Nephron (organoid): ENCODE data around the gene ITGA5.
"Not testable (repeated sequence)": the region's sequence is repeated elsewhere in the genome, so short reads cannot be mapped to it uniquely, and the experiment has no call there.

ENCODE experiments used
- H3K27ac Mint-ChIP-seq, 3 experiments: 2 replicates each; pipeline ENCODE4 v1.8.0; 2020; ENCODE audit warnings: mixed read lengths in 3 of 3, mild to moderate bottlenecking in 2 of 3, moderate library complexity in 1 of 3
- H3K27me3 Mint-ChIP-seq: 2 replicates; pipeline ENCODE4 v1.8.0; 2021; ENCODE audit warnings: low read depth, mild to moderate bottlenecking, moderate library complexity, mixed read lengths
- H3K36me3 Mint-ChIP-seq: 2 replicates; pipeline ENCODE4 v1.8.0; 2020; ENCODE audit warnings: low read depth, mixed read lengths
- H3K4me1 Mint-ChIP-seq: 2 replicates; pipeline ENCODE4 v1.8.0; 2020; ENCODE audit warnings: mixed read lengths
- H3K4me3 Mint-ChIP-seq, 3 experiments: 2 replicates each; pipeline ENCODE4 v1.8.0; 2020; ENCODE audit warnings: mild to moderate bottlenecking in 3 of 3, mixed read lengths in 3 of 3, moderate library complexity in 2 of 3
- H3K9me3 Mint-ChIP-seq: 2 replicates; pipeline ENCODE4 v1.8.0; 2020; ENCODE audit warnings: mixed read lengths
- TF ChIP-seq, protein P1 (sequence below), 3 experiments: fragments of 200-600 bp; sonication (generic); IDR thresholded peaks; one replicate each; pipeline ENCODE4 v1.5.0; 2021; ENCODE audit warnings: antibody characterized with exemption in 3 of 3; ENCODE audit not compliant: unreplicated experiment in 3 of 3

The ITGA5 gene

GRCh38 chr12:54356228-54356627 is 62.8 kb downstream of the ITGA5 start:
- H3K4me1 Mint-ChIP-seq = peaks cover 36% of the 10 kb centered on the region
- H3K27me3 Mint-ChIP-seq = peaks cover 4% of the 10 kb centered on the region
- no peaks in the 10 kb centered on the region for H3K9me3 Mint-ChIP-seq
- TF ChIP-seq, protein P1, sequence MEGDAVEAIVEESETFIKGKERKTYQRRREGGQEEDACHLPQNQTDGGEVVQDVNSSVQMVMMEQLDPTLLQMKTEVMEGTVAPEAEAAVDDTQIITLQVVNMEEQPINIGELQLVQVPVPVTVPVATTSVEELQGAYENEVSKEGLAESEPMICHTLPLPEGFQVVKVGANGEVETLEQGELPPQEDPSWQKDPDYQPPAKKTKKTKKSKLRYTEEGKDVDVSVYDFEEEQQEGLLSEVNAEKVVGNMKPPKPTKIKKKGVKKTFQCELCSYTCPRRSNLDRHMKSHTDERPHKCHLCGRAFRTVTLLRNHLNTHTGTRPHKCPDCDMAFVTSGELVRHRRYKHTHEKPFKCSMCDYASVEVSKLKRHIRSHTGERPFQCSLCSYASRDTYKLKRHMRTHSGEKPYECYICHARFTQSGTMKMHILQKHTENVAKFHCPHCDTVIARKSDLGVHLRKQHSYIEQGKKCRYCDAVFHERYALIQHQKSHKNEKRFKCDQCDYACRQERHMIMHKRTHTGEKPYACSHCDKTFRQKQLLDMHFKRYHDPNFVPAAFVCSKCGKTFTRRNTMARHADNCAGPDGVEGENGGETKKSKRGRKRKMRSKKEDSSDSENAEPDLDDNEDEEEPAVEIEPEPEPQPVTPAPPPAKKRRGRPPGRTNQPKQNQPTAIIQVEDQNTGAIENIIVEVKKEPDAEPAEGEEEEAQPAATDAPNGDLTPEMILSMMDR (IDR thresholded peaks at IDR 0.05; ENCODE audit: unreplicated experiment in 3 of 3) = no peak
- no peaks in the 10 kb centered on the region for H3K36me3 Mint-ChIP-seq
- peak overlapping the region; percentile 11 to 63 (median 54) for H3K4me3 Mint-ChIP-seq
- H3K27ac Mint-ChIP-seq = no peak overlapping the region

DNA sequence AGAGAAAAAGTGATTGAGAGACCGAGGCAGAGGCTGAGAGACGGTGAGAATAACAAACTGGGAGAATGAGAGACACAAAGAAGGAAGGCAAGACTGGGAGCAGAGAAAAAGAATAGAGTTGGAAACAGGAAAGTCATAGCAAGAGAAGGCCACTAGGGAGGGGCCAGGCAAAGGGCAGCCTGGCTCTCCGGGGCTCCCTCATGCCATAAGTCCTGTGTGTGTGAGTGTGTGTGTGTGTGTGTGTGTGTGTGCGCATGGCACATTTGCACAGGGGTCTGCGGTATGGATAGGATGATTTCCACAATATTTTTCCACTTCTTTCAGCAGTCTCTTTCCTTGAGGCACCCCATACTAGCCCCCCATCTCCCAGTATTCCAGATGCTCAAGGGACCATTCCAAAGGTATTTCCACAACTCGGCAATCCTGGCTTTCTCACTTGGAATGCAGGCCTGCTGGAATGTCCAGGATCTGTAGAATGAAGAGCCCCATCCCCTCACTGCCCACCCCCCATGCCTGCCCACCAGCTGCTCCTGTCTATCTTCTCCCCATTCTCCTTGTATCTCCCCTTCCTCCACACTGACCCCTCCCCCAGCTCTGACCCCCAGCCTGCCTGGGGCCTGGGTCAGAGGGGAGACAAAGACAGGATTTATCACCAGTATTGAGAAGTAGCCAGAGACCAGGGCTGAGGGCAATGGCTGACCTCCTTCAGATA is 63.8 kb downstream of the ITGA5 start:
- Mint-ChIP-seq H3K4me1 (peaks cover 39% of the 10 kb centered on the region), H3K9me3 (no peaks in the 10 kb centered on the region), H3K36me3 (peaks cover 6% of the 10 kb centered on the region), H3K4me3 (peak overlapping the region; percentile 54 to 70 (median 62)), H3K27me3 (peaks cover 4% of the 10 kb centered on the region), H3K27ac (no peak overlapping the region)
- TF ChIP-seq, protein P1 (IDR thresholded peaks at IDR 0.05; ENCODE audit: unreplicated experiment in 3 of 3) = peak in 2 of 3 experiments; percentile 11 to 20

- H3K27me3 Mint-ChIP-seq, H3K9me3 Mint-ChIP-seq, H3K4me3 Mint-ChIP-seq: not testable (repeated sequence)
- Mint-ChIP-seq H3K36me3 (peaks cover 14% of the 10 kb centered on the region), H3K27ac (peak overlapping the region in 1 of 3 experiments; percentile 98), H3K4me1 (peaks cover 47% of the 10 kb centered on the region)
Measured at GRCh38 chr12:54354271-54354670, 64.8 kb downstream of the ITGA5 start.

- H3K36me3 Mint-ChIP-seq = peaks cover 21% of the 10 kb centered on the region
- peak overlapping the region; percentile 74 to 82 (median 81) for H3K4me3 Mint-ChIP-seq
- TF ChIP-seq, protein P1 (IDR thresholded peaks at IDR 0.05; ENCODE audit: unreplicated experiment in 3 of 3) = no peak
- H3K9me3 Mint-ChIP-seq = no peaks in the 10 kb centered on the region
- peak overlapping the region in 1 of 3 experiments; percentile 98 for H3K27ac Mint-ChIP-seq
- H3K27me3 Mint-ChIP-seq = peaks cover 4% of the 10 kb centered on the region
- peaks cover 52% of the 10 kb centered on the region for H3K4me1 Mint-ChIP-seq
Measured at GRCh38 chr12:54352891-54353874, 65.9 kb downstream of the ITGA5 start.

GRCh38 chr12:54352022-54352531 is 67.0 kb downstream of the ITGA5 start:
- peaks cover 59% of the 10 kb centered on the region for H3K4me1 Mint-ChIP-seq
- peak overlapping the region in 1 of 3 experiments; percentile 98 for H3K27ac Mint-ChIP-seq
- TF ChIP-seq, protein P1 (IDR thresholded peaks at IDR 0.05; ENCODE audit: unreplicated experiment in 3 of 3) = no peak
- peaks cover 4% of the 10 kb centered on the region for H3K27me3 Mint-ChIP-seq
- H3K4me3 Mint-ChIP-seq = peak overlapping the region; percentile 74 to 82 (median 81)
- peaks cover 32% of the 10 kb centered on the region for H3K36me3 Mint-ChIP-seq
- no peaks in the 10 kb centered on the region for H3K9me3 Mint-ChIP-seq

GRCh38 chr12:54351341-54351740 is 67.7 kb downstream of the ITGA5 start:
- Mint-ChIP-seq H3K9me3 (no peaks in the 10 kb centered on the region), H3K27ac (peak overlapping the region in 1 of 3 experiments; percentile 98), H3K27me3 (peaks cover 4% of the 10 kb centered on the region), H3K4me3 (peak overlapping the region; percentile 74 to 82 (median 81)), H3K36me3 (peaks cover 39% of the 10 kb centered on the region), H3K4me1 (peaks cover 63% of the 10 kb centered on the region)
- TF ChIP-seq, protein P1 (IDR thresholded peaks at IDR 0.05; ENCODE audit: unreplicated experiment in 3 of 3) = no peak
